Epithelial cell of esophagus (primary cell): ENCODE data around the gene MPI.

Experiments used
- DNase-seq: peaks from one replicate; pipeline ENCODE4 v3.0.0; 2010; ENCODE audit warnings: low read depth
- H3K4me3 ChIP-seq: 2 replicates; pipeline ENCODE4 v1.5.1; 2011; ENCODE audit warnings: mild to moderate bottlenecking, low read length, control low read depth
- CTCF ChIP-seq: IDR thresholded peaks from 2 replicates; pipeline ENCODE4 v1.5.1; 2011; ENCODE audit warnings: low read depth, mild to moderate bottlenecking, low read length, control low read depth, inconsistent platforms; ENCODE audit not compliant: insufficient read depth; ENCODE audit errors: missing control alignments

The MPI gene

GRCh38 chr15:74844319-74845207 is 45.3 kb upstream of the MPI start:
- no peak for TF ChIP-seq CTCF
- no peak overlapping the region for H3K4me3 ChIP-seq
- no peak for DNase-seq

GRCh38 chr15:74845208-74845568 is 44.7 kb upstream of the MPI start:
- H3K4me3 ChIP-seq = no peak overlapping the region
- no peak for TF ChIP-seq CTCF
- DNase-seq = no peak

GRCh38 chr15:74845581-74845980 is 44.3 kb upstream of the MPI start:
- no peak for DNase-seq
- H3K4me3 ChIP-seq = no peak overlapping the region
- TF ChIP-seq CTCF = no peak

GRCh38 chr15:74847432-74847831 is 42.4 kb upstream of the MPI start:
- TF ChIP-seq CTCF = no peak
- DNase-seq = no peak
- no peak overlapping the region for H3K4me3 ChIP-seq

- no peak for TF ChIP-seq CTCF
- no peak overlapping the region for H3K4me3 ChIP-seq
- no peak for DNase-seq
Observed at GRCh38 chr15:74850393-74850792, 39.4 kb upstream of the MPI start.

- no peak overlapping the region for H3K4me3 ChIP-seq
- TF ChIP-seq CTCF = no peak
- no peak for DNase-seq
Observed at GRCh38 chr15:74851960-74852359, 37.9 kb upstream of the MPI start.
